ENCODE data around the gene NUP210.
"Not testable (repeated sequence)": the region's sequence is repeated elsewhere in the genome, so short reads cannot be mapped to it uniquely, and the experiment has no call there.

NUP210 gene

GRCh38 chr3:13391308-13391707, 28.8 kb downstream of the NUP210 start:
- TF ChIP-seq CTCF (IDR thresholded peaks at IDR 0.05; ENCODE audit: low read depth, low read length), result no peak
- H3K4me3 ChIP-seq (ENCODE audit: low read depth, low read length), result no peak overlapping the region

DNA sequence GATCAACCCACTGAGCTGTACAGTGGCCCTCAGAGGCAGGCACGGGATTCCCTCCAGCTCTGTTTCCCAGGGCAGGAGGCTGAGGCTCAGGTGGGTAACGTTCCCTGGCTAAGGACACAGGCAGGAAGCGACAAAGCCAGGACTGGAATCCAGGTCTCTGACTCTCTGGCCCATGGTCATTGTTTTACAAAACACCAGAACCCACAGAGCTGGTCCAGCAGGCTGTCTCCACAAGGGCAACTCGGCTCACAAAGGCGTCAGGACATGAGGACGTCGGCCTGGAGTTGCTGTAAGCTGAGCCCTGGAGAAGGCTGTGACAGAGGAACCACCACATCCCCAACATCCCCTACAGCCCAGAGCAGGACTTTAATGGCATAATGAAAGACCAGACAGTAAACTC, 30.7 kb downstream of the NUP210 start:
- TF ChIP-seq CTCF (IDR thresholded peaks at IDR 0.05; ENCODE audit: low read depth, low read length), result no peak
- H3K4me3 ChIP-seq (ENCODE audit: low read depth, low read length), result no peak overlapping the region

GRCh38 chr3:13388816-13389215, 31.3 kb downstream of the NUP210 start:
- no peak for TF ChIP-seq CTCF (IDR thresholded peaks at IDR 0.05; ENCODE audit: low read depth, low read length)
- no peak overlapping the region for H3K4me3 ChIP-seq (ENCODE audit: low read depth, low read length)

- no peak overlapping the region for H3K4me3 ChIP-seq (ENCODE audit: low read depth, low read length)
- TF ChIP-seq CTCF (IDR thresholded peaks at IDR 0.05; ENCODE audit: low read depth, low read length), result no peak
Observed at GRCh38 chr3:13385373-13385965, 34.7 kb downstream of the NUP210 start.

DNA sequence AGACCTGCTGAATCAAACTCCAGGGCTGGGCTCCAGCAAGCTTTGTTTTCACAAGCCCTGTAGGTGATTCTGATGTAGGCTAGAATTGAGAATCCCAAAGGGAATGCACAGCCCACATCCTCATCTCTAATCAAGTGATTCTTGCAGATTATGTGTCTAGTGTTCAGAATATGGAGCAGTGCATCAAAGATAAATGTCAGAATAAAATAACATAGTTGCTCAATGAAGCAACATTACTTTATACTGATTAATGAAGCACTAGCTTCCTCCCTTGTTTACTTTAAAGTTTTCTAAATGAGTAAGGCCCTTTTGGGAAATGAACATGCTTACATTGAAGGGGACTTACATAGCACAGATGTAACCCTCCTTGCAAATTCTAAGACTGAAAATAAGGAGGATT, 39.2 kb downstream of the NUP210 start:
- H3K4me3 ChIP-seq (ENCODE audit: low read depth, low read length), result no peak overlapping the region
- TF ChIP-seq CTCF (IDR thresholded peaks at IDR 0.05; ENCODE audit: low read depth, low read length), result no peak

GRCh38 chr3:13379201-13379830, 40.8 kb downstream of the NUP210 start:
- TF ChIP-seq CTCF (IDR thresholded peaks at IDR 0.05; ENCODE audit: low read depth, low read length), result no peak
- no peak overlapping the region for H3K4me3 ChIP-seq (ENCODE audit: low read depth, low read length)

DNA sequence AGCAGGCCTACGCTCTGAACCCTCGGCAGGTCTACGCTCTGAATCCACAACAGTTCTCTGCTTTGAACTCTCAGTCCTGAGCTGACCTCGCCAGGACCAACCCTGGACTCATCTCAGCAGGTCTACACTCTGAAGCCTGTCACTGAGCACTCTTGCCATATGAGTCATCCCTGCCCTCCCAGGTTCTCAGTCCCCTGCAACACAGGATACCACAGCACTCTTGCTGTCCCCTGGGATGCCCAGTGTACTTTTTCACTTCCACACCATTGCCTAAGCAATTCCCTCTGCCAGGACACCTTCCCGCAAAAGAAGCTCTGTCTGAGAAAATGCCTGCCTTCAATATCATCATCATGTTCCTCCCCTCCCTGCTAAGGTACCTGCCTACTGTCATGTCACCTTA, 42.0 kb downstream of the NUP210 start:
- H3K4me3 ChIP-seq (ENCODE audit: low read depth, low read length), result no peak overlapping the region
- TF ChIP-seq CTCF (IDR thresholded peaks at IDR 0.05; ENCODE audit: low read depth, low read length), result no peak

GRCh38 chr3:13377741-13378140, 42.4 kb downstream of the NUP210 start:
- H3K4me3 ChIP-seq (ENCODE audit: low read depth, low read length), result not testable (repeated sequence)

Measured in WI38 (cell line).